HG03439 (cell line): ENCODE data around the gene ERBB4.

ENCODE experiments used
- ATAC-seq: cut with Tn5 transposase; IDR thresholded peaks from one replicate; pipeline ENCODE4 v1.9.1; 2021; ENCODE audit warnings: mild to moderate bottlenecking, moderate library complexity; ENCODE audit not compliant: unreplicated experiment

ERBB4 gene

DNA sequence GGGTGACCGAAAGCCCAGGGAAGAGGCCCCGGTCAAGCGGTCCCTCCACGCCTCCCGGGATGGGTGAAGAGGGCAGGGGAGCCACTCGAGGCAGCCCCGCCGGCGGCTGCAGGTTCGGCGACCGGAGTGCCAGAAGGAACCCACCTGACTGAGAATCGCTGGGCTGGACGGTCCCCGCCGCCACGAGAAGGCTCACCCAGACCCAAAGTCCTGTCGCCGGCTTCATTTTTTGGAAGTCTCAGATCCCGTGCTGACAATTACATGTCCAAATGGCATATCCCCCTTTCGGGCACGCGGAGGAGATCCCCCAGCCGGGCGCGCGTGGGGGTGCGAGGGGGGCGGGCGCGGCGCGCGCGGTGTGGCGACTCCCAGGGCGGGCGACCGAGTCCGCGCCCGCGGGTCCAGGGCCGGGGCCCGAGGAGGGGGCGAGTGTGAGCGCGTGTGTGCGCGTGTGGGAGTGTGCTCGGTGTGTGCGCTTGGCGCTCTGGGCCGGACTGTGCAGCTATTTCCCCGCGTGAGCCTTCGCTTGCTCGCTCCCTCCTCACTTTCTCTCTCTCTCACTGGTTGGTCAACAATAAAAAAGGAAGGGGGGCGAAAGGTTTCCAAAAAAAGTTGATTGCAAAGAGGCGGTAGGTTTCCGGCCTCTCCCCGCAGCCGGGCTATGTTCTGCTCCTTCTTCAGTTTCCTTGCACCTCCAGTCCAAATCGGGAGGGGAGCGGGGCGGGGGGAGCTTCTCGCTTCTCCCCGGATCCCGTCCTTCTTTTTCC, at the start of gene ERBB4:
ERBB4 (minus strand) TSS at position 498 of the 767 bp plus-strand sequence; CDS start at position 226, 272 bp downstream.
- ATAC-seq: no peak

DNA sequence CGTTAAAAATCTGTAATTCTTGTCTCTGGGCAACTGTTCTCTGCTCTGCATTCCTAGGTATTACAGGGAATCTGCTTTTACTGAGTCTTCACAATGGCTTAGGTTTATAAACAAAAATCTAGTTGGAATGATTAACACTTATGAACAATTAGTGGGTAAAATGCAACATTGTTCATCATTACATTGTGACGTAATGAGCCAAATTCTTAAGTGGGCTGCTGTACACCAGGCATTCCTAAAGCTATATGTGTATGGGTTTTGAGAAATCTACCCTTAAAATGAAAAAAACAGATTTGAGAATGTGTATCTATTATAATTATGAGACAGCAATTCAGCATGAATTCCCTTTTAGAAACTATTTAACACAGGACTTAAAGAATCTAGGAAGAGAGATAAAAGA, 41.5 kb upstream of the ERBB4 start:
- ATAC-seq: no peak

DNA sequence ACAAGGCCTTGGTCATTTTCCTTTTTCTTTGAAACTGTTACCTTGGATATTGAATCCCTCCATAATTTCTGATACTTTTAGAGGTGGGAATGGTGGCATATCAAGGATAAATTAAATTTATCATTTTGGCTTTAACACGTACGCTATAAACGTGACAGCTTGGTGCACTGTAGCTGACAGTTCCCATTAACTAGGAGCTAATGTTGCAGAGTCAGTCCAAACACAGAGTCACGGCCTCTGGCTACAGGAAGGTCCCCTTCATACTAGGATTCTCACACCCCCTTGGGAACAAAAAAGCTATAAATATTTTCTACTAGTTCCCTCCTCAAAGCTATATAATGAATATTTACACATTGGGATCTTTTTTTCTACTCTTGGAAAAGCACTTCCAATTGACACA, 17.7 kb upstream of the ERBB4 start:
- no peak for ATAC-seq

DNA sequence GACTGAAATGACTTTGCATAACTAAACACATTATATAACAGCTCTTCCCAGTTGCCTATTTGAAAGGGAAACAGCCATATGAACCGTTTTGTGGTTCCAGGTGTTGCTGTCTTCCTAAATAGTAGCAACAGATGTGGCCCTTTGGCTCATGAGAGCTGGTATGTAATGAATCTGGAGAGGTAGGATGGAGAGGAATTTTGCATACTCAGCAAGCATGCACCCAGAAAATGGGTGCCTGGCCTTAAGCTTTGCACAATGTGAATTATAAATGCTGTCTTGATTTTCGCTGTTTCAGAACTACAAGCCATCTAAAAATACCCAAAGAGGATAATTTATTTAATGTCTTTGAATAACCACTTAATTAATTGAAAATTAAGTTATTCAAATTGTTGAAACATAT, 15.6 kb upstream of the ERBB4 start:
- ATAC-seq: no peak

DNA sequence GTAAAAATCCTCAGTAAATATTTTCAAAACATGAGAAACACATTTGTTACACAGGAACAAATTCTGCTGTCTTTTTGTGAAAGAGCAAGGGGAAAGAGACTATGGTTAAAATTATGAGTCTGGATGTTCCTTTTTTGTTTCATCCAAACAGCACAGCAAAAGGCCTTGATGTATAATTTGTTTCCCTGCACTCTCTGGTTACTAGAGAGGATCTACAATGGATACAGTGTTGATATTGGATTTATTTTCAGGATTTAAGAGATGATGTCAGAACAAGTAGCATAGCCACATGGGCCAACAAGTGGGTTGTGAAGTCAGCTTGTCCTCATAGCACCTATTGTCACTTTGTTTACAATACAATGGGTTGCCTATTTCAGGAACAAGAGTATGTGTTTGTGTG, 11.3 kb upstream of the ERBB4 start:
- ATAC-seq: no peak

DNA sequence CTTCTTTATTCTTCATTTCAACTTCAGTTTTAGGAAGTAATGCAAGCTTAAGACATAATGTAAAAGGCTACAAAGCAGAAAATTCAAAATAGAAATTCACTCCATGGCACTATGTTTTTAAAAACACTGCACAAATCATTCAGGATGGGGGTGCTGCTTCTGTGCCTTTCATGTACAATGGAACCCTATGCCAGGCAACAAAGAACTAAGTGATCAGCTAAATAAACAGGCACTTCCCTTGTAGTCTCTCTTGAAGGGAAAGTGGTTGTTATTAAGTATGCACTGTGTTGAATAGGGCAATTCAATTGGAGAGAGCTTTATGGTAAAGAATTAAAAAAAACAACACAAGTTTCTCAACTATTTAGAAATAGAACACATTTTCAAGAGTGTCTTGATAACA, 10.9 kb upstream of the ERBB4 start:
- no peak for ATAC-seq

DNA sequence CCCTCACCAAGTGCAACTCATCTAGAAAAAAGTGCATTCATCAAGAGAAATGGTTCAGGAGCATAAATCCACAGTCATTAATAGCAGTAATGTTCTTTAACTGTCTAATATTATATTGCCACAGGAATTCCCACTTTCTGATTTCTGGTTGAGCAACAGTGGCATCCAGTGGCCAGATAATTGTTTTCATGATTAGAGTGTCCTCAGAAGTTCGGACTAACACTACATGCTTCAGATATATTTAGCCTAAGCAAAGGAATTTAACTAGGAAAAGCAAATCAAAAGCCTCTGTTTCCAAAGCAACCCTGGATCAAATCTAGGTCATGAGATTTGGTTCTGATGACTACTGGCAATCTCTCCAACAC, 9.8 kb upstream of the ERBB4 start:
- no peak for ATAC-seq

DNA sequence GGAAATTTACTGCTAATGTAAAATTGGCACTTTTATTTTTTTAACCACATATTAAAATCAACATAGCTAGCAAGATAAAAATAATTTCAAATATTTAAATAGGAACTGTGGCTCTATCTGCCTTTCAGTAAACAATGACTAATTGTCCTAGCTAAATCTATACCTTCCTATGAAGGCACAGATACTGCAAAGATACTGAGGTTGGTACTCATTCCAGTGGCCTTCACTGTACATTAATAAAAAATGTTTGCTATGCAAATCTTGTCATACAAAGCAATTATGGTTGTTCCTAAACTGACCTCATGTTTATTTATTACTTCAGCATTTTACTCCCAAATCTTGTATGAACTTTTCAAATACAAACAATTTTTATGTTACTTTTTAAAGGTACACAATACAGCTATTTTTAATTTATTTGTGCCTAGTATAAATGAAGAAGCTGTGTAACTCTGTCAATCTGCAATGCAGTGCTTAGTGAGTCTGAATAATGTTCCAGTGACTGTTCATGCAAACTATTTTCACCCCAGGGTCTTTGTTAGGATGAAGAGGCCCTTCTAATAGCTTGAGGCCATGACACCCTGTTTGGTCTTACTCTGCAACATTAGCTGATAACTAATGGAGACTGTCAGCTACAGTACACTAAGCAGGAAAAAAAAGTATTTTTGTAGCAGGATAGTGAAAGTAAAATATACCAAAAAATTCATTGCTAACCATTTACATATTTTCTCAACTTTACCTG, 9.3 kb upstream of the ERBB4 start:
- ATAC-seq: no peak

DNA sequence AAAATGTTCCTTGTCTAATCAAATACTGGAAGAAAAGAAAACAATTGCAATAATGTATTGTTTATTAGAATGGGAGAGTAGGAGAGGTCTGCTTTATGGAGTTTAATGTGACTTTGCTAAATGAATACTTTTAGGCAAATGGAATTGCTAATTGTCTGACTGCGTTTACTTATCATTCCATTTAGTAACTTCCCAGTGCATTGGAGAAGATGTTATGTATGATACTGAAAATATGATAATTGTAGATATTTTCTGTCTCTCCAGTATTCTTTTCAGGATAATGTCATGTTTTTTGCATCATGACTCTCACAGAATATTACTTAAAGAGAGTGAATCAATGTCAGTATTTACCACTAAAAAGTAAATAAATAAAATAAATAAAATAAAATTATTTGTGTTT, 8.1 kb upstream of the ERBB4 start:
- no peak for ATAC-seq

DNA sequence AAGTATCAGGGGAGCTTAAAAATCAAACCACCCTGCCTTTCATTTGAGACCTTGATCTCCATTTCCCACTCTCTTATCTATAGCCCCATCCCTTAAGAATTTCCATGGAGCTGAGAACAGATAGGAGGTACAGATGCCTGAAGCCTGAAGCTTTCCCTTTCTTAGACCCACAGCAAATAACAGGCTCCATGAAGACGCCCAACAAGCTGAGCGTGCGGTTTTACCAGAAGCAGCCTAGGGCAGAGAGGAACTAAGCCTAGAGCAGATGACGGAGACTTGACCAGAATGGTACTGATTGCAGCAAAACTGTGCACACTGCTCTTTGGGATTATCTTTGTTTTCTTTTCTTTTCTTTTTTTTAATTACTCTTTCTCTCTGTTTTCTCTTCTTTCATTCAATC, 1.7 kb upstream of the ERBB4 start:
- no peak for ATAC-seq

DNA sequence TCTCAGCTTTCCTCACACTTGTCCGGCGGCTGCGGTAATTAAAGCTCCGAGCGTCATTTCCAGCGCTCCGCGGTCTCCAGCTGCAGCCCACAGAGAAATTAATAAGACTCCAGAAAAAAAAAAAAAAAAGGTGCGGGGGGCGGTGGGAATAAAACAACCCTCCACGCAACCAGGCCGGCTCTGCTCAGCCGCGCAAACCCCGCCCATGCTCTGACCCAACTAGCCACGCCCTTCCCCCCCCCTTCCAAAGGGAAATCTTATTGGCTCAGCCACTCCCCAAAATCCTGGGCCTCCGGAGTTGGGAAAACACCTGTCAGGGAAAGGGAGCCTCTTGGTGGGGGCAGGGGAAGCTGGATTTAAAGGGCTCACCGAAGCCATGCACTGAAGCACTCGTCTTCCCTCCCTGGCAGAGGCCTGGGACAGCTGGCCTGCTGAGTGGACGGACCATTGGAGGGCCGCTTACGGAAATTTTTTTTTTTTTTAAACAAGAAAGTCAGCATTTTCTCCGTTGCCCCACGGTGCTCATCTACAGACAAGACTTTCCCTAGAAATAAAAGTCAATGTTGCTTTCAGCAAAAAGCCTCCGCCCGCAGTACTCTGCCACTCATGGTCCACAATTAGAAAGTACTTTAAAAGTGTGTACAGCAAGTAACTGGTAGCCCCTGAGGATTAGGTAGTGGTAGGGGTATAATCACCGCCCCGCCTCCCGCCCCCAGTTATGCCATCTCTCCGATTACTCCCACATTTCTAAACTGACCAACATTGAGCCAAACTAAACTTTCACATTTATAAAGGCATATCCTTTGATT, 674 bp upstream of the ERBB4 start:
- ATAC-seq: no peak

DNA sequence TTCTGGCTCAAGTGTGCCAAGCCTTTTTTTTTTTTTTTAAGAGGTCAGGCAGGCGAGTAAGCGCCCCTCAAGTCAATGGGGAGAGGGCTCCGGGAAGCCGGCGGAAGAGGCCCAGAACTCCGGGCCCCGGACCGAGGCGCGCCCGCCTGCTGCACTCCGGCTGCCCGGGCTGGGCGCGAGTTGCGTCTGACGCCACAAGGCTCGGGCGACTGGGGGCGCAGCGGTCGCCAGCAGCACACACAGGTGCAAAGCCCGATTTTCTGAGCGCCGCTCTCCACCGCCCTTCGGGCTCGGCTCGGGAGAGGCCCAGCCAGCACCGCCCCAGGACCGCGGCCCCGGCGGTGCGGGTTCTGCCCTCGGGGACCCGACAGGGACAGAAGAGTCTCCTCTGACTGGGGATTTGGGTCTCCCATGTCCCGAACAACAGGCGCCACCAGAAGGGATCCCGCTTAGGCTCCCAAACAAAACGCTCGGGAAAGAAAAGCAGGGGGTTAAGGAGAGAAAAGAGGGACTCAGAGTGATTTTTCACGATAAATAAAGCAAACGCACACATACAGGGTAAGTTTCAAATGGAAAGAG, 787 bp downstream of the ERBB4 start:
- no peak for ATAC-seq

DNA sequence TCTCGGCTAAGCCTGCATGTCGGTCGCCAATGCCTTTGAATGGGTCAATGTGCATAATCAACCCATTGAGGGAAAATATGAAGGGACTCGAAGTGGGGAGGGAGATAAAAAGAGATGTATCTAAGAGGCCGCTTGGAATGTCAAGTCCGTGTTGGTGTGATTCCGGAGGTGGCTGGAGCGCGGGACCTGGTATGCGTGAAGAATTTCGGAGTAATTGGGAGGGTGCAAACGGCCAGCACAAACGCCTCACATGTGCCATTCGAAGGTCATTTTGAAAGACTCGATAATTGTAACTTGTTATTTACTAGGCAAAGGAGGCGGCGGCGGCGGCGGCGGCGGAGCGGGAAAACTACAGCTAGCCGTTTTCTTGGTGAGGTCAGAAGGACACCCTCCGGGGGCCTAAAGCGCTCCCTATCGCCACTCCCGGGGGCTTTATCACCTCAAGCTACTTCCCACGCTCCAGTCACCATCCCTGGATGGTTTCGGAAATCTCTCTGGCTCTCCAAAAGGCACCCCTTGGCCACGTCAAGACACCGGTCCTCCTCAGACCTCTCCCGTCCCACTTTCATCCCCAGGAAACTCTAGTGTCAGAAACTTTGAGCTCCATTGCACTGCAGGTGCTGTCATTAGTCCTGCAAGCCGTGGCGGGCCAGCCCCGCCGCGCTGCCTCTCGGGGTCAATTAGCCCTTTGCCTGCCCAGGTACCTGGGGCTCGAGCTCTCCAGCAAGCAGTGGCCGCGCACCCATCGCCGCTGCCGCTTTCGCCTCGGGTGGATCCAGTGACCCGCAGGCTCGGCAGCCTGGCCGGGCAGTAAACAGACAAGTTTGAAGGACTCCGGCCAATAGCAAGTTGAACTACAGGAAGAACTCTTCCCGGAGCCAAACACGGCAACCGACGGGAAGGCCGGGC, 1.5 kb downstream of the ERBB4 start:
- ATAC-seq: no peak

DNA sequence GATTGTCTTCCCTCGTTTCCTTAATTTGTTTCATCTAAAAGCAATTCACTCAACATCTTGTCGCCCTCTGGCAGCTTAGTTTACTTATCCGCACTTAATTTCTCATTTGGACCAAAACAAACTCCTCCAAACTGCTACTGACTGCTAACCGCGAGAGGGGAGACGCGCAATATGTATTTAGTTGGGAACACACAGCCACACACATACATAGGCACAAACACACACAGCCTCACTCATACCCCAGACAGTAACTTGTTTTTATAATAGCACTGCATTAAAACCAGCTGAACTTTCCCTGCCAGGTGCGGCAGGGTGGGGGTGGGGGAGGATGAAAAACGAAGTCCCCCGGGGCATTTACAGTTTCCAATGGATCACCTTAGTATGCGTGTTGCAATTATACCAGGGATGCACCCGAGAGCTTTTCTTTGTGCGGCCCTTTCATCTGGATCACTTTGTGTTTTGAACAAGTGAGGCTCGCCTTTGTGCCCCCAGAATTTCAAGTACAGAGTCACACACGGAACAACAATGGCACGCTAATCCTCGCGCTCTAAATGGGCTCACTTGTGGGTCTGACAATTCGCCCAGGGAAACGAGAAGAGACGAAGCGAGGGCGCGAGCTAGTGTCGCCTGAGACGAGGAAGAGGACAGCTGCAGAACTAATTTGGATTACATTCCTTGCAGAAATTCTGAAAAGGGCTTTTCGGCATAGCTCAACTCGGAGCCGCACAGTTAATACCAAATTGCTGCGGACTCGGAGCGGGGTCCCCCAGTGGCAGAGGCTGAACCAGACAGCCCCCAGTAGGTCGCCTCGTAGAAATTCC, 2.4 kb downstream of the ERBB4 start:
- no peak for ATAC-seq

DNA sequence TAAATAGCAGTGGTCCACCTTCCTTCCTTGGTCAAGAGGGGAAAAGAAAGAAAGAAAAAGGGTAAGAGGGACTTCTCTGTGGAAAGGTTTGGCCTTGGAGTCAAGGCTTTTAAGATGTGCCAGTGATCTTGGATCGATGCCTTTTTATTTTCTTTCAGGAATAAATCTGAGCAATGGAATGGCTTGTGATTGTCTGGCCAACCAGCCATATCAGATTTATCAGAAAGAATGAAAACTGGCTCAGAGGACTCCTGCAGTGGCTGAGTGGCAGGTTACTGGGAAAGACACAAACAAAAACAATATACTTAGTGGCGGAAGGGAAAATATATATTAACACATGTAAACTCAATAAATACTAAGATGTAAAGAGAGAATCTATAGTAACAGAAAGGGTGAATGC, 4.3 kb downstream of the ERBB4 start:
- no peak for ATAC-seq

DNA sequence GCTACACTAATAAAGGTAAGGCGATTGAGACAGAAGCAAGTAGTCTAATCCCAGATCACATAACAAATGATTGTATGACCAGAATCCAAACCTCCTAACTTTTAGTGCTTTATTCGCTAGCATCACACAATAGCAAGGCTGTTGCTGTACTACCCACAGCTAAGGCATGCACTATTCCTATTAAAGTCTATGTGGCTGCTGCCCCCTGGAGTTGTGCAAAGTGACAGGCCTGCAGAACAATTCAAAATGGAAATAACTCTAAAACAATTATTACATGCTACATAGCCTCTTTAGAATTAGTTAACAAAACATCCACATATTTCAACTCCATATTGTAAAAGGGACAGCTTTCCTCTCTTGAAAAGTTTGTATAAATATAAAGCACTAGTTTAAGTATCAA, 6.0 kb downstream of the ERBB4 start:
- no peak for ATAC-seq

DNA sequence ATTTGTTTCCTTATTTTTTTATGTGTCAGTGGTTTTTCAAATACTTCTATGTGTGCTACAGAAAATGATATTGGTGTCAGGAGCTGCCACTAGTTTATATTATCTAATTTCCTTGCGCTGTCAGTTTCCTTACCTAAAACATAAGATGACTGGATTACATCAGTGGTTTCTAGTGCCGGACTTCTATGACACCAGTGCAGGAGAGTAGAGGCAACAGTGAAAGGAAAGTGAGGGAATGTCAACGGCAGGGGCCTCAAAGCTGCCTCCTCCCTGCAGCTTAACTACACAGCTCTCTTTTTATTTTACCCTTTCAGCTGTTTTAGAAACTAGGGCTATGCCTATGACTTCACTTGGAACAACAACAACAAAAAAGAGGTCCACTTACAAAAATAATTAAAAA, 6.5 kb downstream of the ERBB4 start:
- no peak for ATAC-seq

DNA sequence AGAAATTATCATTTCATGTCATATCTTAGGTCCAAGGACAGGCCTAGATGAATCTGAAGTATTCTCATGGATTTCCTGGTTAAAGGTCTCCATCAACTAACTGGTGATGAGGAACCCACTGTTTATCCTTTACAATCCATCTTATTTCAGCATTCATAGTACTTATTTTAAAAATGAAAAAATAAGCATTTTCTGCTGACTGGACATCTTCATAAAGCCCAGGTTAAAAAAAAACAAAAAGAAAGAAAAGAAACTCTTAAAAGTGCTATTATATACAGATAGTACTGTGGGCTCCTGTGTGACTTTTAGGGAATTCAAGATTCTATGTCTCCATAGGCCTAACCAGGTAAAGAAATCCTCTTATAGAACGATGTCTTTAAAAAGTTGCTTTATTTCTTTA, 7.1 kb downstream of the ERBB4 start:
- ATAC-seq: no peak

DNA sequence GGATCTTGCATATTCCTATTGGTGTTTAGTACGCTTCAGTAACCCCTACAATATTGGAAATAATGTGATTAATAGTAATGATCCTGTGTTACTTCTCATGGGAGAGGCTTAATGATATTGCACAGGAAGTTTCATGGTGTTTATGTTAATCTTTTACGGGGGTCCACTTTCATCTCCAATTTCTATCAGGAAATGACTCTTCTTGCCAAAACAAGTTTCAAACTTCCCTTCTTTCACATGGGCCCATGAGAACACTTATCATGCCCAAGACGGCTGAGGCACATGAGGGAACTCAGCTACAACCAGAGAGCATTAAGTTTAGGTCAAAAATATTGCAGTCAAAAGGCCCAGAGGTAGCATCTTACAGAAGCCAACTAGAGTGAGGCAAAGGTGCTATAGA, 7.6 kb downstream of the ERBB4 start:
- no peak for ATAC-seq

DNA sequence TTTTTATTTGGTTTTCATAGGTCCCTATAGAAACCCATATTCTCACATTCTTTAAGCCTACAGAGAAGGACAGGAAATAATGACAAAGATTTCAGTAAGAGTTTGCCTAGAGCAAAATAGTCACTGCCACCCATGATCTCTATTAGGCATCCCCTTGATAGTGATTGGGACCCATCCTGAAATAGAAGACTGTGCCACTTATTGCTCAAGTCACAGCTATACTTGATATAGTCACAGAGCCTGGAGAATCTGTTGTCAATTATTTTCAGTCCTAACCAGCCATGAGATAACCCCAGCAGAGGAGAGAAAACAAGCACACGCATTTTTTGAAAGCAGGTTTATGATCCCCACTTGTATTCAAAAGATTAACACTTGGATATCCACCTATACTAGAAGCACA, 8.2 kb downstream of the ERBB4 start:
- ATAC-seq: no peak
